ENCODE results near the gene IL13RA1. TPM values are rescaled to one million over a fixed set of nuclear protein-coding genes. Genes with fewer than 3 reads are reported as not detected.
"Not testable (repeated sequence)": the region's sequence is repeated elsewhere in the genome, so short reads cannot be mapped to it uniquely, and the experiment has no call there.

Gene IL13RA1
- total RNA-seq, 1 experiment from 2014 or later = 14.4 TPM

GRCh38 chrX:118730500-118731247 is 3.3 kb downstream of the IL13RA1 start:
- Histone ChIP-seq H3T11ph (ENCODE audit: low read length) (no peak overlapping the region), H3K18ac (ENCODE audit: insufficient read length, low read depth, low read length) (no peak overlapping the region), H2BK5ac (ENCODE audit: insufficient read length, low read length) (no peak overlapping the region), H3K9me3 (ENCODE audit: control insufficient read depth, low read depth, low read length) (peaks cover 9% of the 10 kb centered on the region), H2BK120ac (ENCODE audit: low read depth, low read length, poor library complexity, severe bottlenecking) (no peak overlapping the region), H3K79me2 (ENCODE audit: insufficient read depth, low read length) (no peaks in the 10 kb centered on the region), H2AFZ (ENCODE audit: low read length) (no peak overlapping the region), H2BK15ac (ENCODE audit: low read depth, low read length) (no peak overlapping the region), H3K23ac (ENCODE audit: insufficient read length, low read depth, low read length) (no peak overlapping the region), H3K27ac (ENCODE audit: insufficient read length, low read depth, low read length) (no peak overlapping the region), H3K4ac (ENCODE audit: low read depth, low read length) (no peak overlapping the region), H3K23me2 (ENCODE audit: insufficient read length, low read depth, low read length, poor library complexity, severe bottlenecking) (no peaks in the 10 kb centered on the region), H3K14ac (ENCODE audit: insufficient read depth, low read length) (no peak overlapping the region), H3K27me3 (ENCODE audit: insufficient read depth, low read length) (no peaks in the 10 kb centered on the region; the same call in 1 of the 2 replicates), H3K4me1 (ENCODE audit: insufficient read depth, low read length) (peaks cover 3% of the 10 kb centered on the region; the same call in 1 of the 2 replicates), H3K9ac (ENCODE audit: extremely low read depth, insufficient read length, low read length) (no peak overlapping the region), H4K91ac (ENCODE audit: insufficient read length, low read depth, low read length) (no peak overlapping the region), H4K20me1 (ENCODE audit: control insufficient read depth, insufficient read depth, insufficient read length) (no peaks in the 10 kb centered on the region), H3K4me2 (ENCODE audit: insufficient read depth, insufficient read length, low read length) (no peak overlapping the region), H2AK5ac (ENCODE audit: insufficient read length, low read length) (no peak overlapping the region), H2BK12ac (ENCODE audit: insufficient read length, low read depth, low read length) (no peak overlapping the region), H3K79me1 (ENCODE audit: insufficient read depth, low read depth, low read length, poor library complexity, severe bottlenecking) (no peaks in the 10 kb centered on the region), H2BK20ac (ENCODE audit: low read depth, low read length, poor library complexity, severe bottlenecking) (no peak overlapping the region), H4K5ac (ENCODE audit: insufficient read length, low read depth, low read length) (no peak overlapping the region), H4K8ac (replicated peaks; ENCODE audit: insufficient read length, low read depth, low read length) (no peak overlapping the region), H3K56ac (ENCODE audit: insufficient read length, low read depth, low read length) (no peak overlapping the region)
- Mint-ChIP-seq H3K4me3 (peak overlapping the region in 1 of 2 experiments; percentile 3; a peak in 3 of 5 replicates), H3K9me3 (peaks cover 13 to 72% of the 10 kb centered on the region in 2 experiments), H3K27me3 (ENCODE audit: low read depth) (peaks cover 14% of the 10 kb centered on the region), H3K4me1 (peaks cover 18 to 24% of the 10 kb centered on the region in 2 experiments), H3K27ac (no peak overlapping the region), H3K36me3 (ENCODE audit: insufficient read depth in 1 of 3, low read depth in 3 of 3) (peaks cover 0 to 4% (median 2%) of the 10 kb centered on the region in 3 experiments; a peak in 4 of 7 replicates)
- TF ChIP-seq CTCF (conservative IDR thresholded peaks at IDR 0.05) = no peak
- DNase-seq = no peak
- no CpG with 5 or more reads among the region's 4 CpGs for WGBS (ENCODE audit: extremely low coverage, insufficient read length, low lambda C conversion rate)

GRCh38 chrX:118732551-118732950 is 5.1 kb downstream of the IL13RA1 start:
- H3K4me2 ChIP-seq (ENCODE audit: insufficient read depth, insufficient read length, low read length); H3K56ac ChIP-seq (ENCODE audit: insufficient read length, low read depth, low read length); H3K36me3 Mint-ChIP-seq (ENCODE audit: insufficient read depth in 1 of 3, low read depth in 3 of 3); H2AK5ac ChIP-seq (ENCODE audit: insufficient read length, low read length); H3K9me3 ChIP-seq (ENCODE audit: control insufficient read depth, low read depth, low read length); H3K27ac Mint-ChIP-seq; H3K27me3 ChIP-seq (ENCODE audit: insufficient read depth, low read length); H3T11ph ChIP-seq (ENCODE audit: low read length); H2BK120ac ChIP-seq (ENCODE audit: low read depth, low read length, poor library complexity, severe bottlenecking); DNase-seq; H2AFZ ChIP-seq (ENCODE audit: low read length); H2BK12ac ChIP-seq (ENCODE audit: insufficient read length, low read depth, low read length); H3K18ac ChIP-seq (ENCODE audit: insufficient read length, low read depth, low read length); H3K79me2 ChIP-seq (ENCODE audit: insufficient read depth, low read length); H3K4me3 Mint-ChIP-seq; H3K4ac ChIP-seq (ENCODE audit: low read depth, low read length); H3K9ac ChIP-seq (ENCODE audit: extremely low read depth, insufficient read length, low read length); H3K14ac ChIP-seq (ENCODE audit: insufficient read depth, low read length); H2BK15ac ChIP-seq (ENCODE audit: low read depth, low read length); H4K91ac ChIP-seq (ENCODE audit: insufficient read length, low read depth, low read length); H3K23ac ChIP-seq (ENCODE audit: insufficient read length, low read depth, low read length); H3K23me2 ChIP-seq (ENCODE audit: insufficient read length, low read depth, low read length, poor library complexity, severe bottlenecking); H4K5ac ChIP-seq (ENCODE audit: insufficient read length, low read depth, low read length); H2BK20ac ChIP-seq (ENCODE audit: low read depth, low read length, poor library complexity, severe bottlenecking); H3K4me1 ChIP-seq (ENCODE audit: insufficient read depth, low read length); H2BK5ac ChIP-seq (ENCODE audit: insufficient read length, low read length); H3K79me1 ChIP-seq (ENCODE audit: insufficient read depth, low read depth, low read length, poor library complexity, severe bottlenecking); H3K27ac ChIP-seq (ENCODE audit: insufficient read length, low read depth, low read length); H4K8ac ChIP-seq (replicated peaks; ENCODE audit: insufficient read length, low read depth, low read length); H4K20me1 ChIP-seq (ENCODE audit: control insufficient read depth, insufficient read depth, insufficient read length): not testable (repeated sequence)
- no CpG with 5 or more reads among the region's 3 CpGs for WGBS (ENCODE audit: extremely low coverage, insufficient read length, low lambda C conversion rate)
- peaks cover 15 to 18% of the 10 kb centered on the region in 2 experiments for H3K4me1 Mint-ChIP-seq
- H3K9me3 Mint-ChIP-seq = peaks cover 25 to 79% of the 10 kb centered on the region in 2 experiments
- H3K27me3 Mint-ChIP-seq (ENCODE audit: low read depth) = peaks cover 14% of the 10 kb centered on the region

Measured in H9 (cell line).